Smooth muscle cell (in vitro differentiated cells): Measurements from ENCODE around the gene SGMS2. TPM values are rescaled to one million over a fixed set of nuclear protein-coding genes. Genes with fewer than 3 reads are reported as not detected.
A peak's percentile ranks its signal among the peaks of the same experiment; 100 is the strongest.

Experiments used
- DNase-seq: peaks from one replicate; lab custom pipeline; 2025; ENCODE audit not compliant: unreplicated experiment; lab: John Stamatoyannopoulos, UW
- H2AFZ ChIP-seq: fragments of 200-600 bp; sonication (generic); 2 replicates; pipeline ENCODE4 v1.6.0; 2016; ENCODE audit warnings: antibody characterized with exemption, low read depth, mild to moderate bottlenecking
- H3F3A ChIP-seq: fragments of 200-600 bp; sonication (generic); 2 replicates; pipeline ENCODE4 v1.6.0; 2017; ENCODE audit warnings: antibody characterized with exemption, low read depth
- H3K27ac ChIP-seq: fragments of 200-600 bp; sonication (generic); 2 replicates; pipeline ENCODE4 v1.5.1; 2016; ENCODE audit warnings: low read depth, mild to moderate bottlenecking
- H3K27me3 ChIP-seq: fragments of 200-600 bp; sonication (generic); 2 replicates; pipeline ENCODE4 v1.6.1; 2016; ENCODE audit warnings: low read depth, mild to moderate bottlenecking
- H3K36me3 ChIP-seq: fragments of 200-600 bp; sonication (generic); 2 replicates; pipeline ENCODE4 v1.5.1; 2016; ENCODE audit warnings: low read depth
- H3K4me1 ChIP-seq: fragments of 200-600 bp; sonication (generic); 2 replicates; pipeline ENCODE4 v1.5.1; 2016; ENCODE audit warnings: low read depth
- H3K4me2 ChIP-seq: fragments of 200-600 bp; sonication (generic); 2 replicates; pipeline ENCODE4 v1.6.0; 2016; ENCODE audit warnings: mild to moderate bottlenecking
- H3K4me3 ChIP-seq: fragments of 200-600 bp; sonication (generic); 2 replicates; pipeline ENCODE4 v1.5.1; 2016; ENCODE audit warnings: mild to moderate bottlenecking
- H3K79me2 ChIP-seq: fragments of 200-600 bp; sonication (generic); 2 replicates; pipeline ENCODE4 v1.6.0; 2016; ENCODE audit warnings: low read depth, mild to moderate bottlenecking
- H3K9ac ChIP-seq: fragments of 200-600 bp; sonication (generic); 2 replicates; pipeline ENCODE4 v1.6.0; 2016; ENCODE audit warnings: low read depth
- H3K9me3 ChIP-seq: fragments of 200-600 bp; sonication (generic); replicated peaks from 2 replicates; pipeline ENCODE4 v1.5.1; 2016; ENCODE audit warnings: low read depth
- H4K20me1 ChIP-seq: fragments of 200-600 bp; sonication (generic); 2 replicates; pipeline ENCODE4 v1.6.0; 2016; ENCODE audit warnings: low read depth
- WGBS: methylation state at CpG from one replicate; pipeline ENCODE4 v1.1.7; 2016; ENCODE audit warnings: low lambda C conversion rate; 5-methylcytosine and 5-hydroxymethylcytosine counted together
- polyA plus RNA-seq: library from polyadenylated mRNA; unstranded; fragments of >200 nt; fragmentation: Nextera tagmentation; extraction: Ambion mirVana; gene quantifications from 2 replicates; pipeline ENCODE4 v1.2.1, GENCODE V29; 2016
- total RNA-seq: library from RNA; depleted of rRNA; stranded (reverse); fragments of >200 nt; gene quantifications from 2 replicates; pipeline ENCODE4 v1.2.3, GENCODE V29; 2014
- TF ChIP-seq, protein P1 (sequence below): fragments of 200-600 bp; sonication (generic); IDR thresholded peaks from 2 replicates; pipeline ENCODE4 v1.5.1; 2017; ENCODE audit warnings: borderline replicate concordance, mild to moderate bottlenecking, antibody characterized with exemption; ENCODE audit not compliant: insufficient read depth, poor library complexity, severe bottlenecking

The SGMS2 gene
- total and polyA plus RNA-seq, 2 experiments from 2014 or later = 16.2 to 55.5 TPM

DNA sequence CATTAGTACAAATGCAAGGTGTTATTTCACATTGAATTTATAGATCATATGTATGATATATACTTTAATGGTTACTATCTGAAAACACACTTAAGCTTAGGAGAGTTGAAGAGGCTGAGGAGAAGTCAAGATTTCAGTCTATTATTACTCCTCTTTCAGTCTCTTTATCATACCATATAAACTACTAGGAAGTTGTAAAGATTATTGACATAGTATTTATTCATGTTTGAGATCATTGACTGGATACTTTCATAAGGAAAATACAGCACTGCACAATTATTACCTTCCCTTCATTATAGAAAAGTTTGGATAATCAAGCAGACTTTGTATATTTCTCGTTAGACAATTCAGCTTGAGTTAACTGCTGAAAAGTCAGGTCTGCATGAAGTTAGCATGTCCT, 10.0 kb upstream of the SGMS2 start:
- H3K9me3 ChIP-seq = no peaks in the 10 kb centered on the region
- H3K9ac ChIP-seq = no peak overlapping the region
- no peaks in the 10 kb centered on the region for H3K36me3 ChIP-seq
- H3K79me2 ChIP-seq = no peaks in the 10 kb centered on the region
- WGBS = 95% methylated on average over 1 of the region's 1 CpG
- H3K4me2 ChIP-seq = no peak overlapping the region
- no peaks in the 10 kb centered on the region for H3K27me3 ChIP-seq
- DNase-seq = no peak
- no peak overlapping the region for H3K4me3 ChIP-seq
- no peaks in the 10 kb centered on the region for H3K4me1 ChIP-seq
- no peaks in the 10 kb centered on the region for H4K20me1 ChIP-seq
- TF ChIP-seq, protein P1, sequence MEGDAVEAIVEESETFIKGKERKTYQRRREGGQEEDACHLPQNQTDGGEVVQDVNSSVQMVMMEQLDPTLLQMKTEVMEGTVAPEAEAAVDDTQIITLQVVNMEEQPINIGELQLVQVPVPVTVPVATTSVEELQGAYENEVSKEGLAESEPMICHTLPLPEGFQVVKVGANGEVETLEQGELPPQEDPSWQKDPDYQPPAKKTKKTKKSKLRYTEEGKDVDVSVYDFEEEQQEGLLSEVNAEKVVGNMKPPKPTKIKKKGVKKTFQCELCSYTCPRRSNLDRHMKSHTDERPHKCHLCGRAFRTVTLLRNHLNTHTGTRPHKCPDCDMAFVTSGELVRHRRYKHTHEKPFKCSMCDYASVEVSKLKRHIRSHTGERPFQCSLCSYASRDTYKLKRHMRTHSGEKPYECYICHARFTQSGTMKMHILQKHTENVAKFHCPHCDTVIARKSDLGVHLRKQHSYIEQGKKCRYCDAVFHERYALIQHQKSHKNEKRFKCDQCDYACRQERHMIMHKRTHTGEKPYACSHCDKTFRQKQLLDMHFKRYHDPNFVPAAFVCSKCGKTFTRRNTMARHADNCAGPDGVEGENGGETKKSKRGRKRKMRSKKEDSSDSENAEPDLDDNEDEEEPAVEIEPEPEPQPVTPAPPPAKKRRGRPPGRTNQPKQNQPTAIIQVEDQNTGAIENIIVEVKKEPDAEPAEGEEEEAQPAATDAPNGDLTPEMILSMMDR = no peak
- no peak overlapping the region for H3K27ac ChIP-seq
- no peak overlapping the region for H2AFZ ChIP-seq
- H3F3A ChIP-seq = no peaks in the 10 kb centered on the region

DNA sequence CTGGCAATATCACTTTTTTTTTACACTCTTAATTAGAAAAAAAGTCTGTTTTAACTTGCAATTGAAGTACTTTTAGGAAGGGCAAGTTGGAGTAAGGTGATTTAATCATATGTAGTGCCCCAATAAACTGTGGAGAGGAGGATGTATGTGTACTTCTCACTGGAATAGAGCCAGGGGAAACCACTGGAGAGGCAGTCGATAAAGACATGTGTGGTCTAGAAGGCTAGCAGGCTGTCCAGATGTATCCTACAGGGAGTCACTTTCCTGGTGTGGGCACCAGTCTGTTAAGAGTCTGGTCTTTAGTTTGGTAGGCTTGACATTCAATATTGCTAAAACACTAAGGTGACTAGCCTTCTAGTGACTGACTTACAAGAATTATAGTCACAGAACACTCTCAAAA, 9.6 kb upstream of the SGMS2 start:
- Histone ChIP-seq H3K27me3 (no peaks in the 10 kb centered on the region), H4K20me1 (no peaks in the 10 kb centered on the region), H3K36me3 (no peaks in the 10 kb centered on the region), H3K4me2 (no peak overlapping the region), H2AFZ (no peak overlapping the region), H3F3A (no peaks in the 10 kb centered on the region), H3K9ac (no peak overlapping the region), H3K79me2 (no peaks in the 10 kb centered on the region), H3K4me1 (no peaks in the 10 kb centered on the region), H3K4me3 (no peak overlapping the region), H3K27ac (no peak overlapping the region), H3K9me3 (no peaks in the 10 kb centered on the region)
- WGBS = 68% methylated on average over 1 of the region's 1 CpG
- TF ChIP-seq, protein P1 = no peak
- DNase-seq = no peak

DNA sequence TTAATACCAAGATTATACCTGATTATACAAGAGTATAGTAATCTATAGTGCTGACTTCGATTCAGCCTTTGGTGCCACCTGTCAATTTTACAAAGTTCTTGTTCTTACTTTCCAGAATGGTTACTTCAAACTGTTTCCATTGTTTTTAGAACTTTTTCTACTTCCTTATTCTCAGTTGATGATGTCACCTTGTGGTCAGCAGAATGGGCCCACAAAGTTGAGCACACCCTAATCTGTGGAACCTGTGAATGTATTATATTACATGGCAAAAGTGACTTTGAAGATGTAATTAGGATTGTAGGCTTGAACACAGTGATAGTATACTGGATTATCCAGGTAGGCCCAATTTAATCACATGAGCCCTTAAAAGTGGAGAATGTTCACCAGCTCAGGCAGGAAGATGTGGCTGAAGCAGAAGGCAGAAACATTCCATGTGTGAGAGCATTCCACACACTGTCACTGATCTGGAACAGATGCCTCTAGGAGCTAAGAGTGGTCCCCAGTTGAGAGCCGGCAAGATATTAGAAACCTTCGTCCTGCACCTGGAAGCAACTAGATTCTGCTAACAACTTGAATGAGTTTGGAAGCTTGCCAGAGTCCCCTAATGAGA, 6.3 kb upstream of the SGMS2 start:
- no peaks in the 10 kb centered on the region for H3K9me3 ChIP-seq
- no peak overlapping the region for H3K27ac ChIP-seq
- peaks cover 1% of the 10 kb centered on the region for H3F3A ChIP-seq
- 89% methylated on average over 3 of the region's 3 CpGs for WGBS
- H3K4me3 ChIP-seq = no peak overlapping the region
- H3K79me2 ChIP-seq = no peaks in the 10 kb centered on the region
- no peaks in the 10 kb centered on the region for H3K4me1 ChIP-seq
- no peak overlapping the region for H2AFZ ChIP-seq
- TF ChIP-seq, protein P1 = no peak
- H3K9ac ChIP-seq = no peak overlapping the region
- no peak for DNase-seq
- no peaks in the 10 kb centered on the region for H4K20me1 ChIP-seq
- no peaks in the 10 kb centered on the region for H3K27me3 ChIP-seq
- no peaks in the 10 kb centered on the region for H3K36me3 ChIP-seq
- H3K4me2 ChIP-seq = no peak overlapping the region

DNA sequence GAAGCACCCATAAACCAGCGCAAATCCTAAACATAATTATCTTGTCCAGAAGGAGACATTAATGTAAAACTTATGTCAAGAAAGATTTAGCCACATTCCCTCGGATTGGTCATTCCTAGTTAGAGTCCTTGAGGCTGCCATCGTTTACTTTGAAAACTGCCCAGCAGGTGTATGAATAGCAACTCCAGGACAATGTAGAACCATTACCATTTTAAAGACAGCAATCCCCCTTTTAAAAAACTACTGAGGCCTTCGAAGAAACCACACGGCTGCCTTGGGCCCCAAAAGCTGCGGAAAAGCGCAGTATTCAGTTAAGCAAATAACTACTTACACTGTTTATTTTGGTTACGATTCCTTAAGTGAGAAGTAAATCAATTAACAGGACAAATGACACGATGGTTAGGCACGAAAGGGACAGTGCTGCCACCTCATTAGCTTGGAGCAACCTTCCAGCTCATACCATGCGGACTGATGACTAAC, 822 bp upstream of the SGMS2 start:
- WGBS = 11% methylated on average over 11 of the region's 11 CpGs
- peak overlapping the region; percentile 97 for H3K9ac ChIP-seq

More for the DNA sequence above, 822 bp upstream of the SGMS2 start:
- Histone ChIP-seq H3K4me2 (peak overlapping the region; percentile 88), H3K4me1 (peaks cover 5% of the 10 kb centered on the region), H3K79me2 (peaks cover 25% of the 10 kb centered on the region), H2AFZ (peak overlapping the region; percentile 81), H3K27me3 (no peaks in the 10 kb centered on the region), H3F3A (peaks cover 8% of the 10 kb centered on the region), H3K36me3 (no peaks in the 10 kb centered on the region), H4K20me1 (peaks cover 3% of the 10 kb centered on the region), H3K9me3 (no peaks in the 10 kb centered on the region), H3K4me3 (peak overlapping the region; percentile 81), H3K27ac (peak overlapping the region; percentile 98)
- DNase-seq = no peak
- TF ChIP-seq, protein P1 = no peak
